Suppressor macrophage treated with lipopolysaccharide for 4 hours (primary cell): Measurements from ENCODE around the gene GLMP.

ENCODE experiments used
- DNase-seq: peaks from one replicate; pipeline ENCODE4 v3.0.0-alpha.2; 2020

GLMP gene

GRCh38 chr1:156246781-156247459, 48.6 kb downstream of the GLMP start:
- DNase-seq: no peak

- DNase-seq: no peak
Observed at GRCh38 chr1:156246241-156246780, 49.2 kb downstream of the GLMP start.

- no peak for DNase-seq
Observed at GRCh38 chr1:156245451-156246232, 49.8 kb downstream of the GLMP start.

- no peak for DNase-seq
Observed at GRCh38 chr1:156244712-156245111, 50.8 kb downstream of the GLMP start.

- no peak for DNase-seq
Observed at GRCh38 chr1:156244126-156244525, 51.4 kb downstream of the GLMP start.

GRCh38 chr1:156242738-156243137, 52.7 kb downstream of the GLMP start:
- no peak for DNase-seq
